HS-5 (cell line): ENCODE results near the gene NEB.

Experiments used
- DNase-seq: peaks from one replicate; pipeline ENCODE4 v3.0.0-alpha.2; 2012; ENCODE audit warnings: low read depth

The NEB gene, protein sequence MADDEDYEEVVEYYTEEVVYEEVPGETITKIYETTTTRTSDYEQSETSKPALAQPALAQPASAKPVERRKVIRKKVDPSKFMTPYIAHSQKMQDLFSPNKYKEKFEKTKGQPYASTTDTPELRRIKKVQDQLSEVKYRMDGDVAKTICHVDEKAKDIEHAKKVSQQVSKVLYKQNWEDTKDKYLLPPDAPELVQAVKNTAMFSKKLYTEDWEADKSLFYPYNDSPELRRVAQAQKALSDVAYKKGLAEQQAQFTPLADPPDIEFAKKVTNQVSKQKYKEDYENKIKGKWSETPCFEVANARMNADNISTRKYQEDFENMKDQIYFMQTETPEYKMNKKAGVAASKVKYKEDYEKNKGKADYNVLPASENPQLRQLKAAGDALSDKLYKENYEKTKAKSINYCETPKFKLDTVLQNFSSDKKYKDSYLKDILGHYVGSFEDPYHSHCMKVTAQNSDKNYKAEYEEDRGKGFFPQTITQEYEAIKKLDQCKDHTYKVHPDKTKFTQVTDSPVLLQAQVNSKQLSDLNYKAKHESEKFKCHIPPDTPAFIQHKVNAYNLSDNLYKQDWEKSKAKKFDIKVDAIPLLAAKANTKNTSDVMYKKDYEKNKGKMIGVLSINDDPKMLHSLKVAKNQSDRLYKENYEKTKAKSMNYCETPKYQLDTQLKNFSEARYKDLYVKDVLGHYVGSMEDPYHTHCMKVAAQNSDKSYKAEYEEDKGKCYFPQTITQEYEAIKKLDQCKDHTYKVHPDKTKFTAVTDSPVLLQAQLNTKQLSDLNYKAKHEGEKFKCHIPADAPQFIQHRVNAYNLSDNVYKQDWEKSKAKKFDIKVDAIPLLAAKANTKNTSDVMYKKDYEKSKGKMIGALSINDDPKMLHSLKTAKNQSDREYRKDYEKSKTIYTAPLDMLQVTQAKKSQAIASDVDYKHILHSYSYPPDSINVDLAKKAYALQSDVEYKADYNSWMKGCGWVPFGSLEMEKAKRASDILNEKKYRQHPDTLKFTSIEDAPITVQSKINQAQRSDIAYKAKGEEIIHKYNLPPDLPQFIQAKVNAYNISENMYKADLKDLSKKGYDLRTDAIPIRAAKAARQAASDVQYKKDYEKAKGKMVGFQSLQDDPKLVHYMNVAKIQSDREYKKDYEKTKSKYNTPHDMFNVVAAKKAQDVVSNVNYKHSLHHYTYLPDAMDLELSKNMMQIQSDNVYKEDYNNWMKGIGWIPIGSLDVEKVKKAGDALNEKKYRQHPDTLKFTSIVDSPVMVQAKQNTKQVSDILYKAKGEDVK (N-terminal part only)

DNA sequence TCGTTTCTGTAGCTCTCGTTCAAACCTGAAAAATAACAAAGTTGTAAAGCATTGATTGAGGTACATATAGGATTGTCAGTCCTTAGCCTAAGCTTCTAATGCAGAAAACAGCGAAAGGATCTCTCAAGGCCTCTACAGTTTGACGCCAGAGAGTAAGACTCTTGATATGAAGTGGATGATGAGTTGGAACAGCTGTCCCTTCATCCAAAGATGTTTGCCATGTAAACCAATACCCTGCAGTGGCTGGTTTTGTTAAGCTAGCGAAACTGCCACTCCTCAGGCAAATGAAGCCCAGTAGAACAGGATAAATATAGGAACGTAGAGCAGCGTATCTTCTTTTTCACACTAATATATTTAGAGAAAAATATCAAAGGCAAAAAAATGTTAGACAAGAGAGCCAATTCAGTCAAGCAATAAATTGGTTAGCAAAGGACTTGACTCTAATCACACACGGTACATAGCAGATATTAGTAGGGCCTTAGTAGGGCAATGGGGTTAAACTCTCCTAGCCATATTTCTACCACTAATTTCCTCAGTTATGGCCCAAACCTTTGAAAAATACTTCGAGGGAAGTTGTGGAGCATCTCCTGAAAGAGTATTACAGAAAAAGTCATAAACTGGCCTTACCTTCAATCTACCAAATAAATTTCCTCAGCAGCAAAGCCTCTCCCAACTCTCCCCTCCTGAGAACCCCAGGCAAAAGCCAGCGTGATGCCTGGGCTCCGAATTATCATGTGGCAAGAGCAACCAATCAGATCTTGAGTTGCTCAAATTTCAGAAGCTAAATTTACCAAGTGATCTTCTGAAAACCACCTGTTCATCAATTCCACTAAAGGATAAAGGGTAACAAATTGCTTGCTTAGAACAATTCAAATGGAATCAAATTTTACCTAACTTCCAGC lies at the start of gene NEB:
TSS of gene NEB (minus strand) at position 706 of the 902 bp plus-strand sequence. CDS start 1,320 bp downstream, outside the sequence.
- DNase-seq: no peak

DNA sequence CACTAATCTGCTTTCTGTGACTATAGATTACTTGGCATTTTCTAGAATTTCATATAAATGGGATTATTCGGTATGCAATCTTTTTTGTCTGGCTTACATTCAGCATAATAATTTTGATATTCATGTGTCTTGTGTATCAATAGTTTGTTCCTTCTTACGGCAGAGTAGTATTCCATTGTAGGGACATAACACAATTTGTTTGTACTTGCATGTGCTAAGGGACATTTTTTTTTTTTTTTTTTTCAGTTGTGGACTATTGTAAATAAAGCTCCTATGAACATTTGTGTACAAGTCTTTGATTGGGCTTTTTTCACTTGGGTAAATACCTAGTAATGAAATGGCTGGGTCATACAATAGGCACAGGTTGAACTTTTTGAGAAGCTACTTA lies 48.9 kb upstream of the NEB start:
- DNase-seq: no peak

DNA sequence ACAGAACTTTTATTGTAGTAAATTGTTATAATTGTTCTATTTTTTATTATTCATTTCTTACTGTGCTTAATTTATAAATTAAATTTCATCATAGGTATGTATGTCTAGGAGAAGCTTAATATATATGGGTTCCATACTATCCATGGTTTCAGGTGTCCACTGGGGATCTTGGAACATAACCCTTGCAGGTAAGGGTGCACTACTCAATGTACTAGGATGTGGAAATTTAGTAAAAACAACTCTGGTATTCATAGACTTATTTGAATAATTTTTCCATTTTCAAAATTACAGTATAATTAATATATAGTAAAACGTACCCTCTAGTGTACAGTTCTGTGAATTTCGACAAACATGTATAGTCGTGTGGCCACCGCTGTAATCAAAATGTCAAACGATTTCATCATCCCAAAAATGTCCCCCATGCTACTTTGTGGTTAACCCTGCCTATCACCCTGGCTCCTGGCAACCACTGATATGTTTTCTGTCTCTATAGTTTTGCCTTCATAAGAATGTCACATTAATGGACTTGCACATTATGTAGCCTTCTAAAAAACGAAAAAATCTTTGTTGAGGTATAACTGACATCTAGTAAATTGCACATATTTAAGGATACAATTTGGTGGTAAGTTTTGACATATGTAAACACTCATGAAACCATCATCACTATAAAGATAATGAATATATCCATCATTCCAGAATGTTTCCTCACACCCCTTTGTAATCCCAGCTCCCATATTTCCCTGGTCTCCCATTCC lies 48.3 kb upstream of the NEB start:
- DNase-seq: no peak

DNA sequence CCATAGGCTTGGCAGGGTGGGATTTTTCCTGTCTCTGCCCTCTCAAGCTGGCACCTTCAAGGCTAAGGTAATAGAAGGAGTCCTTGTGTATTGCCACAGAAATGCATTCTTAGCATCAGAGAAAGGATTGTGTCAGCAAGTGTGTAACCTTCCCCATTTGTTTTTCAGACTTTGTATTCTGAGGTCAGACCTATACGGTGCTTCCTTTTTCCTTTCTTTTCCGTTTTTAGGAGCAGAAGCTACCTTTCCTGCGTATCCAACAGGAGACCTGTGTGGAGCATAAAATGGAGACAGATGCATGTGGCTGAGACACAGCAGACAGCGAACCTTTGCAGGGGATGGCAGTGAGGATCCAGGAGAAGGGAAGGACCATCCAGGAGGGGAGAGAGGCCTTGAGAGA lies 47.4 kb upstream of the NEB start:
- no peak for DNase-seq

DNA sequence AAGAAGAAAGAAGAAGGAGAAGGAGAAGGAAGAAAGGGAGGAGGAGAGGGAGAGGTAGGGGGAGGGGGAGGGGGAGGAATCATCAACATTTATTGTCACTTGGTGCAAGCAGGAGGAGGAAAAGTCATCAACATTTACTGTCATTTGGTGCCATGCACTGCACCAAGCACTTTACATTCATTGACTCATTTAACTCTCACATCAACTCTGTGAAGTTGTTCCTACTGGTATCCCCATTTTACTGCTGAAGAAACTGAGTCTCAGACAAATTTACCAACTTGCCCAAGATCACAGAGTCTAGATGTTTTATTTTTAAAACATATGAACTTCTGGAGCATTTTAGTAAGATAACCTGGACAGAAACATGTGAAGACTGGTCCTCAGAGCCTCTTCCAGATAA lies 46.7 kb upstream of the NEB start:
- DNase-seq: no peak

DNA sequence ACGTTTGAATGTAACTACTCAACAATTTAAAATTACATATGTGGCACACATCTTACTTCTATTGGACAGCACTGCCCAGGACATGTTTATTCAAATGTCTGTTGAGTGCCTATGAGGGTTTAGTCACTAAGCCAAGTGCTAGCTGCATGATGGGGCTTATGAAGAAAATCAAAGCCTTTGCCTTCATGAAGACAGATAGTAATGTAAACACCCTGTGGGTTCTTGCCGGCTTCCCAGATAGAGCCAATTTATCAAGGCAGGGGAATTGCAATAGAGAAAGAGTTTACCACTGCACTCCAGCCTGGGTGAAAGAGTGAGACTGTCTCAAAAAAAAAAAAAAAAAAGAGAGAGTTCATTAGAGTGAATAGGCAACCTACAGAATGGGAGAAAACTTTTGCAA lies 43.7 kb upstream of the NEB start:
- DNase-seq: no peak

DNA sequence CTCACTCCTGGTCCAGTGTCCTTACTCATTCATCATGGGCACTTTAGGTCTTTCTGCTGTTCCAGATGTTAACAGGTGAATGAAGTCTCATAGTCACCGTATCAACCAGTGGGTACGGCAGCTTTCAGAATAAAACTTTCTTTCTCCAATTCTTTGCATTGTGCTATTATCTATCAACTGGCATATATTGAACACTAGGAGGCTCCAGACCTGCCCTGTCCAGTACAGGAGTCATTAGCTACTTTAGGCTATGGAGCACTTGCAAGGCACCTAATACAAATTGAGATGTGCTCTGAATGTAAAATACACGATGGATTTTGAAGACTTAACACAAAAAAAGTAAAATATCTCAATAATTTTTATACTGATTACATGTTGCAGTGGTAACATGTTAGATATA lies 43.2 kb upstream of the NEB start:
- DNase-seq: no peak

DNA sequence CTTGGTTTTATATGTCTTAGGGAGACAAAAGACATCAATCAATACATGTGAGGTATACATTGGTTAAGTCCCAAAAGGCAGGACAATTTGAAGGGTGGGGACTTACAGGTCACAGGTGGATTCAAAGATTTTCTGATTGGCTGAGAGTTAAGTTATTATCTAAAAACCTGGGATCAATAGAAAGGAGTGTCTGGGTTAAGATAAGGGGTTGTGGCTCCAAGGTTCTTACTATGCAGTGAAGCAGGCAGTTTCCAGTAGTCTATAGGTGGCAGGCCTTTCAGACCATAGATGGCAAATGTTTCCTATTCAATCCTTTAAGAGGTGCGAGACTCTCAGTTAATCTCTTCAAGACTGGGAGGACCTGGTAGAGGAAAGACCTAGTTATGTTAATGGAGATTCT lies 42.1 kb upstream of the NEB start:
- no peak for DNase-seq

DNA sequence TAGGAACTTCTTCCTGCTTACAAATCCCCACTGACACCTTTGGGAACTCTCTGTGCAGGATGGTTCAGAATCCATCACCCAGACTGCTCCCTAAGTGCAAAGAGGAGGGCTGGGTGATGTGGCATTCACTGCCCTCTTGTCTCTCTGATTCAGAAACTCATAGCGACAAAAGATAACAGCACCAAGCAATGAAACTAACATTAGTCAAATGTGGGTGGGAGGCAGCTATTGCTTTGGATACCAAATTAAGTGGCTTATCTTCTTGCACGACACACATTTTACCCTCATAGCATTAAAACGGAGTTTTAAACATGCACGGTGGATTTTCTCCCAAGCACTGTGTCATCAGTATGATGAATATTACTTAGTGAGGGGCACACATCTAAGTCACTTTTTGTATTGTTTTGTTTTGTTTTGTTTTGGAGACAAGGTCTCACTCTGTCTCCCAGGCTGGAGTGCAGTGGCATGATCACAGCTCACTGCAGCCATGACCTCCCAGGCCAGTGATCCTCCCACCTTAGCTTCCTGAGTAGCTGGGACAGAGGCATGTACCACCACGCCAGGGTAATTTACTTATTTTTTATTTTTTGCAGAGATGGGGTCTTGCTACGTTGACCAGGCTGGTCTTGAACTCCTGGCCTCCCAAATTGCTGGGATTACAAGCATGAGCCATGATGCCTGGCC lies 40.9 kb upstream of the NEB start:
- no peak for DNase-seq

DNA sequence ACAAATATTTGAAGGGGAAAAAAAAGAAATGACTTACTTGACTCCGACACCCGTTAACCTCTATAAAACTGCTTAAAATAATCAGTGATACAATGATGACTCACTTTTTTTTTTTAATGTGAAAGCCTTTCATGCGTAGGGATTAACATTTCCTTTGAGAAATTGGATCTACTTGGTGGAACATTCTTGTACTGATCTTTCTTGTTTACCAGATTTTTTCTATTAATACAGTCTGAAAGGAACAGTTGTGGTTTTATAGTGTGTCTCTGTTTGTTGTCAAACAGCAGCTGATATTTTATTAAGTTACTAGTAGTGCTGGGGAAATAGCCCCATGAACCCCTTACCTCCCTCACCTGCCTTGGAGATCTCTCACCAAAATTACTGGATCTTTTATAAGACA lies 40.2 kb upstream of the NEB start:
- DNase-seq: peak; percentile 33

DNA sequence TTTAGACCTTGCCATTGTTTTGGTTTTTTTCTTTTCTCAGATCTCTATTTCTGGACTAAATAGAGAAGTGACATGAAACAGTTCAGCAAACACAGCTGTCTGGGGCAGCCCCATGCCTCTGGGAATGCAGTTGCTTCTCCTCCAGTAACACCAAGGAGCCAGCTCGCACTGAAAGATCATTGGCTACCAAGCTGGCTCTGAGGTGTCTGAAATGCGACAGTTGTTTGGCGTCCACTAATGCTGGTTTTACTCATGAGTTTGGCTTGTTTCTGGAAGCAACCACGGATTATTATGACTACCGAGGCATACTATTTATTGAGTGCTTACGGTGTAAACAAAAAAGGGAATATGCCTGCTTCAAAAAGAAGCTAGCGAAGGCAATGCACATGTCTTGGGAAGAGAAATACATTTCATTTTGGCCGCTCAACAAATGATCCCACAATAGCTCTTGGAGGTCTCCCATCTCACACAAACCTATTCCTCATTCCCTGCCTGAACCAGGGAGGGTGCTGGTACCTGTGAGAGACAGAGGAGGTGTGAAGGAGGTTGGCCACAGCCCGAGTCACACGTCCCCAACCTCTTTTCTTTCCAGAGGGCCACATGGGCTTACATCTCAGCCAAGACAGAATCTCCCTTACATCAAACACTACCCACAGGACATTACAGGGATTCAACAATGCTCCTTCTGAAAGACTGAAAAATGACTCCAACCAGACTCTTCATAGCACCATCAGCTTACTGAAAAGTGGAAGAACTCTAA lies 37.5 kb upstream of the NEB start:
- no peak for DNase-seq

DNA sequence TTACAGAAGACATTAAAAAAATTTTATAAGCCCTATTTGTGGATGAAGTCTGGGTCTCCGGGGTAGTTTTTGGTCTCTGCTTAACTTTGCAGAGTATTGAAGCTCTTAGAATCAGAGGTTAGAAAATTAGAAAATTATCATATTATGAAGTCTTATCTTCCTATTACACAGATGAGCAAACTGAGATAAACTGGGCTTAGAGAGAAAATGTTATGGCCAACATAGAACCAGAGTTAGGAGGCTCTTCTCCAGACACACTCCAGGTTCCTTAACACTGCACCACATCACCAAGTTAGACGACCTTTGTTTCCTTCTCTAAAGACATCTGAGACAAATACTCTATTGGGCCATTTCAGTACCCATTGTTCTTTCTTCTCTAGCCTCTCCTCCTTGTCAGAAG lies 36.7 kb upstream of the NEB start:
- DNase-seq: no peak

DNA sequence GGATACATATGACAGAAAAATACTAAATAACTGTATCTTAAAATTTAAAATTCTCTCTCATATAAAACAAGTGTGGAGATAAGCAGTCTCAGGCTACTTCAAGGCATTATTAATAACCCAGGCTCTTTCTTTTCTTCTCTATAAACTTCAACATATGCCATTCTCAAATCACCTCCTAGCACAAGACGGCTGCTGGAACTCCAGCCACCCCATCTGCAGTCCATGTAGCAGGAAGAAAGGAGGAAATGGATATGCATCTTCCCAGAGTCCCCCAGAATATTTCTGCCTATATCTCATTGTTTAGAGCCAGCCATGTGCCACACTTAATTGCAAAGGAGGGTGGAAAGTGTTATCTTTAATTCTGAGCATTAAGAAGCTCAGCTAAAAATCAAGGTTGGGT lies 35.3 kb upstream of the NEB start:
- no peak for DNase-seq

DNA sequence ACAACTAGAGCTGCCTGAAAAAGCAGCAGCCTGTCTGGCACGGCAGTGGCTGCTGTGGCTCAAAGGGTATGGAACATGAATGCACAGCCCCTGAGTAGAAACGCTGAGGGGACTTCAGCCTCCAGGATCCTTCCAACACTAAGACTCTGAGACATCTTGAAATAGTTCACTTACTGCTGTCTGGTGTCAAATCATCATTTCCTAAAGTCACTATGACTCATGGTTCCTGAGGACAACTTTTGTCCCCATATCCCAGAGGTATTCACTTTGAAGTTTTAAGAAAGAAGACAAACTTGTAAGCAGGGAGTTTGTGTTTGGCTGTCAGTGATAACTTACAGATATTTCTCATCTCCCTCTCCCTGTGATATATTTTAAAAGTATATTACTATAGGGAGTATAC lies 33.3 kb upstream of the NEB start:
- DNase-seq: no peak

DNA sequence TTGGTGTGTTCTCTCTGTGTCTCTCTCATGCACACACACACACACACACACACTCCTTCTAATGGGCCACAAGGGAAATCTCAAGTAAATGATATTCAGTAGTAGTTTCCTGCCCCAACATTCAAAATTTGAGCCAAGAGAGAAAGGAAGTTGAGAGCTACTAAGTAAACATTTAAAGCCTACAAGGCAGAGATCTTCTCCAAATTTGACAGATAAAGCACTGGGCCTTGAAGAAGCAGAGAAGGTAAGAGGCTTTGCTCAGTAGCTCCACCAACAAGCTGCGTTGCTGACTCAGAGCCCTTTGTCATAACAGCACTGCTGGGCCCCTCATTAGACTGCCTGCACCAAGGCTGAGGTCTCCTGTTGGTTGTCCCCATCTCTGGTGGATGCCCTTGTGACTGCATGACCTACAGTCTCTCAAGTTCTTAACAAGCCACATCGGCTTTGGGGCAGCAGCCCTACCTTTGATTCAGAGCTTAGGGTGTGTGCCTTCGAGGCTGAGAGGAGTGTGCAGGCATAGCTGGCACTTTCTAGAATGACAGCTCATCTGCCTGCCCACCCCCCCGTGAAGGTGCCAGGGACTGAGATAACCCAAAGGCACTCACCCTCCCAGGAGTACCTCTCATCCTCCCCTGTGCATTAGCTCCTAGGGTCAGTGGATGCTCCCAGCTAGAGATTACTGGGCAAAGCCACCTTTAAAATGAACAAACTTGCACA lies 32.3 kb upstream of the NEB start:
- DNase-seq: no peak

DNA sequence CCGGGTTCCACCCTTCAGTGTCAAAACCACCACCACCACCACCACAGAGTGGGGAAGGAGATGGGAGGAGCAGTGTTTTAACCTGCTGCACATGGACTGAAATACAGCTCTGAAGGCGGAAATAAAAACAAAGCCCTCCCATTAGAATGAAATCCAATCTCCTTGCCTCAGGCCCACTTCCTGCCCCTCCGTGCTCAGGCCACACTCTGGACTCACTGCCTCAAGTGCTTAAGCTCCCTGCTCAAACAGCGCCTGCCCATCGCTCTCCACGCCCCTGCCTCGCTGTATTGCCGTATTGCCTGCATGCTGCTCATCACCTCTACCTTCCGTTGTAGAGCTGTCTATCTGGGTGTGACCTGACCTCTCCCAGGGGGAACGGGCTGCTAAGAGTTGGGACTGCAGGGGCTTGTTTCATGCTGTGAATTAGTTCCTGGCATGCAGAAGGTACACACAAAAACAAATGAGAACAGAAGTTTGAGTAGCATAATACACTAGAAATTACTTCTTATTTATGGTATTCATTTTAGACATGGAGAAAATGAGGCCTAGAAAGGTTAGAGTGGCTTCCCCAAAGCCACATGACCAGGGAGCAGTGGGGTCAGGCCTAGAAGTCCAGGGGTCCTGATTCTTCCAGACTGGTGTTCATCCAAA lies 31.6 kb upstream of the NEB start:
- no peak for DNase-seq

DNA sequence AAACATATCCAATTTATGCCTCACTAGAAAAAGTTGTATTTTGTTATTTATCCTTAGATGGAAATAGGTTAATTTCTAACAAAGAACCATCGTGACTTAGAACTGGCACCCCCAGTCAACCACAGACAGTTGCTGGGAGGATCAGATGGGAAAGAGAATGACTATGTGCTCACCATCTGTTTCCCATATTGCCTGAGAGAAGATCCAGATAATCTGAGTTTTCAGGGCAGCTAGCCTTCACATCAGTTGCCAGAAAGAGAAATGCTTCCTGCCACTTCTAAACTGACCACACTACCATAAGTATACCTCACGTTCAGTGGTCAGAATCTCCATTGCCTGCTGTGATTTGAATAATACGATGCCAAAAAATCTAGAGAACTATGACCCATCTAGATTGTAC lies 28.4 kb upstream of the NEB start:
- DNase-seq: no peak

DNA sequence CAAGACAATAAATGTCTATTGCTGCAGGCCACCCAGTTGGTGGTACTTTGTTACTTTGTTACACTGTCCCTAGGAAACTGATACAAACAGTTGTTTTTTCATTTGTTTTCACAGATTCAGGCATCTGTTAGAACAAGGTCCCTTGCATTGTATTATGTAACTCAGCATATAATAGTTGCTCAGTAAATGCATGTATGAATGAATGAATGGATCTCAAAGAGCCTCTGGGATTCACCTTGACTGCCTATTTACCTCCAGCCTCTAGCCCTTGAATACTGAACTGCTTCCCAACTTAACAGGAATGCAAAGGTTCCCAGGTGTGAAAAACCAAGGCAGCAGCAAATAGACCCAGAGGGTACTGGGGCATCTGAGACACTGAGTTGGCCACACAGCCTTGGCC lies 27.4 kb upstream of the NEB start:
- no peak for DNase-seq
